Measurements from ENCODE around the gene PANK2.

DNA sequence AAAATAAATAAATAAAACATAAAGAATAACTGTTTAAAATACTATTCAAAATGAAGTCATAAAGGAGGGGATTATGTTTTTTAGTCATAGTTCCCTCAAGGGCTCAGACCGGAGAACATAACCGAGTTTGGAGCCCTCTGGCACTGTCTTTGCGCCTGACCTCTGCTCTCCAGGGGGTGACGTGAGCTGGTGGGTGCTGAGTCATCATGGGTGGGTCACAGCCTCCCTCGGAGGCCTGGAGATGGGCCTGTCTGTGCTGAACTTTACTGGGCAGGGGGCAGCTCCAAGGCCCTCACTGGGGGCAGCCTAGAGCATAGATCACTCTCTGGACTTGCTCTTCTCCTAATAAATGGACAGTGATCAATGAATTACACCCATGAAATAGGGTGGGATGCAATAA, 45.7 kb upstream of the PANK2 start:
- no peak for TF ChIP-seq NR2C2 (CRISPR knock-in tag; IDR thresholded peaks at IDR 0.05)
- TF ChIP-seq, protein P1, sequence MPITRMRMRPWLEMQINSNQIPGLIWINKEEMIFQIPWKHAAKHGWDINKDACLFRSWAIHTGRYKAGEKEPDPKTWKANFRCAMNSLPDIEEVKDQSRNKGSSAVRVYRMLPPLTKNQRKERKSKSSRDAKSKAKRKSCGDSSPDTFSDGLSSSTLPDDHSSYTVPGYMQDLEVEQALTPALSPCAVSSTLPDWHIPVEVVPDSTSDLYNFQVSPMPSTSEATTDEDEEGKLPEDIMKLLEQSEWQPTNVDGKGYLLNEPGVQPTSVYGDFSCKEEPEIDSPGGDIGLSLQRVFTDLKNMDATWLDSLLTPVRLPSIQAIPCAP (CRISPR knock-in tag; IDR thresholded peaks at IDR 0.05) = no peak
- TF ChIP-seq, protein P2, sequence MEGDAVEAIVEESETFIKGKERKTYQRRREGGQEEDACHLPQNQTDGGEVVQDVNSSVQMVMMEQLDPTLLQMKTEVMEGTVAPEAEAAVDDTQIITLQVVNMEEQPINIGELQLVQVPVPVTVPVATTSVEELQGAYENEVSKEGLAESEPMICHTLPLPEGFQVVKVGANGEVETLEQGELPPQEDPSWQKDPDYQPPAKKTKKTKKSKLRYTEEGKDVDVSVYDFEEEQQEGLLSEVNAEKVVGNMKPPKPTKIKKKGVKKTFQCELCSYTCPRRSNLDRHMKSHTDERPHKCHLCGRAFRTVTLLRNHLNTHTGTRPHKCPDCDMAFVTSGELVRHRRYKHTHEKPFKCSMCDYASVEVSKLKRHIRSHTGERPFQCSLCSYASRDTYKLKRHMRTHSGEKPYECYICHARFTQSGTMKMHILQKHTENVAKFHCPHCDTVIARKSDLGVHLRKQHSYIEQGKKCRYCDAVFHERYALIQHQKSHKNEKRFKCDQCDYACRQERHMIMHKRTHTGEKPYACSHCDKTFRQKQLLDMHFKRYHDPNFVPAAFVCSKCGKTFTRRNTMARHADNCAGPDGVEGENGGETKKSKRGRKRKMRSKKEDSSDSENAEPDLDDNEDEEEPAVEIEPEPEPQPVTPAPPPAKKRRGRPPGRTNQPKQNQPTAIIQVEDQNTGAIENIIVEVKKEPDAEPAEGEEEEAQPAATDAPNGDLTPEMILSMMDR (IDR thresholded peaks at IDR 0.05) = no peak
- TF ChIP-seq, protein P3, sequence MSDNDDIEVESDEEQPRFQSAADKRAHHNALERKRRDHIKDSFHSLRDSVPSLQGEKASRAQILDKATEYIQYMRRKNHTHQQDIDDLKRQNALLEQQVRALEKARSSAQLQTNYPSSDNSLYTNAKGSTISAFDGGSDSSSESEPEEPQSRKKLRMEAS (CRISPR knock-in tag; IDR thresholded peaks at IDR 0.05) = no peak
- TF ChIP-seq, protein P4, sequence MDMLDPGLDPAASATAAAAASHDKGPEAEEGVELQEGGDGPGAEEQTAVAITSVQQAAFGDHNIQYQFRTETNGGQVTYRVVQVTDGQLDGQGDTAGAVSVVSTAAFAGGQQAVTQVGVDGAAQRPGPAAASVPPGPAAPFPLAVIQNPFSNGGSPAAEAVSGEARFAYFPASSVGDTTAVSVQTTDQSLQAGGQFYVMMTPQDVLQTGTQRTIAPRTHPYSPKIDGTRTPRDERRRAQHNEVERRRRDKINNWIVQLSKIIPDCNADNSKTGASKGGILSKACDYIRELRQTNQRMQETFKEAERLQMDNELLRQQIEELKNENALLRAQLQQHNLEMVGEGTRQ (CRISPR knock-in tag; IDR thresholded peaks at IDR 0.05) = no peak
- TF ChIP-seq, protein P5, sequence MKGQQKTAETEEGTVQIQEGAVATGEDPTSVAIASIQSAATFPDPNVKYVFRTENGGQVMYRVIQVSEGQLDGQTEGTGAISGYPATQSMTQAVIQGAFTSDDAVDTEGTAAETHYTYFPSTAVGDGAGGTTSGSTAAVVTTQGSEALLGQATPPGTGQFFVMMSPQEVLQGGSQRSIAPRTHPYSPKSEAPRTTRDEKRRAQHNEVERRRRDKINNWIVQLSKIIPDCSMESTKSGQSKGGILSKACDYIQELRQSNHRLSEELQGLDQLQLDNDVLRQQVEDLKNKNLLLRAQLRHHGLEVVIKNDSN (CRISPR knock-in tag; IDR thresholded peaks at IDR 0.05) = no peak
- no peak for TF ChIP-seq CREB1 (CRISPR knock-in tag; IDR thresholded peaks at IDR 0.05)
- TF ChIP-seq, protein P6, sequence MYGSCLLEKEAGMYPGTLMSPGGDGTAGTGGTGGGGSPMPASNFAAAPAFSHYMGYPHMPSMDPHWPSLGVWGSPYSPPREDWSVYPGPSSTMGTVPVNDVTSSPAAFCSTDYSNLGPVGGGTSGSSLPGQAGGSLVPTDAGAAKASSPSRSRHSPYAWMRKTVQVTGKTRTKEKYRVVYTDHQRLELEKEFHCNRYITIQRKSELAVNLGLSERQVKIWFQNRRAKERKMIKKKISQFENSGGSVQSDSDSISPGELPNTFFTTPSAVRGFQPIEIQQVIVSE (CRISPR knock-in tag; IDR thresholded peaks at IDR 0.05; ENCODE audit: borderline replicate concordance) = no peak
